GM13977 (cell line): ENCODE measurements around the gene PCBP3.

ENCODE experiments used
- DNase-seq: peaks from one replicate; pipeline ENCODE4 v3.0.0; 2012; ENCODE audit warnings: low spot score
- in situ Hi-C: fragments of 300-500 bp; cut with MboI; formaldehyde crosslinking; loops from one replicate; pipeline ENCODE4 v1.12.0; 2022; ENCODE audit warnings: low sequenced_read_pairs, low pct_unique_long_range_greater_than_20kb, mixed read lengths, inconsistent platforms; ENCODE audit not compliant: unreplicated experiment
- TF ChIP-seq, protein P1 (sequence below): IDR thresholded peaks from 2 replicates; pipeline ENCODE4 v1.5.1; 2012; ENCODE audit warnings: mild to moderate bottlenecking, control low read depth; ENCODE audit not compliant: insufficient read depth; ENCODE audit errors: extremely low read depth, missing control alignments

The PCBP3 gene

GRCh38 chr21:45768011-45768739 lies 124.7 kb downstream of the PCBP3 start:
- TF ChIP-seq, protein P1, sequence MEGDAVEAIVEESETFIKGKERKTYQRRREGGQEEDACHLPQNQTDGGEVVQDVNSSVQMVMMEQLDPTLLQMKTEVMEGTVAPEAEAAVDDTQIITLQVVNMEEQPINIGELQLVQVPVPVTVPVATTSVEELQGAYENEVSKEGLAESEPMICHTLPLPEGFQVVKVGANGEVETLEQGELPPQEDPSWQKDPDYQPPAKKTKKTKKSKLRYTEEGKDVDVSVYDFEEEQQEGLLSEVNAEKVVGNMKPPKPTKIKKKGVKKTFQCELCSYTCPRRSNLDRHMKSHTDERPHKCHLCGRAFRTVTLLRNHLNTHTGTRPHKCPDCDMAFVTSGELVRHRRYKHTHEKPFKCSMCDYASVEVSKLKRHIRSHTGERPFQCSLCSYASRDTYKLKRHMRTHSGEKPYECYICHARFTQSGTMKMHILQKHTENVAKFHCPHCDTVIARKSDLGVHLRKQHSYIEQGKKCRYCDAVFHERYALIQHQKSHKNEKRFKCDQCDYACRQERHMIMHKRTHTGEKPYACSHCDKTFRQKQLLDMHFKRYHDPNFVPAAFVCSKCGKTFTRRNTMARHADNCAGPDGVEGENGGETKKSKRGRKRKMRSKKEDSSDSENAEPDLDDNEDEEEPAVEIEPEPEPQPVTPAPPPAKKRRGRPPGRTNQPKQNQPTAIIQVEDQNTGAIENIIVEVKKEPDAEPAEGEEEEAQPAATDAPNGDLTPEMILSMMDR: no peak

GRCh38 chr21:45768740-45769048 lies 125.2 kb downstream of the PCBP3 start:
- TF ChIP-seq, protein P1: peak; percentile 16
- in situ Hi-C loops: no loop called here
- no peak for DNase-seq

More at GRCh38 chr21:45768011-45768739, 124.7 kb downstream of the PCBP3 start:
- in situ Hi-C loops: no loop called here
- no peak for DNase-seq

GRCh38 chr21:45769294-45769693 lies 125.8 kb downstream of the PCBP3 start:
- DNase-seq: no peak
- in situ Hi-C loops: no loop called here
- TF ChIP-seq, protein P1: no peak

GRCh38 chr21:45769896-45770295 lies 126.4 kb downstream of the PCBP3 start:
- DNase-seq: no peak
- in situ Hi-C loops: no loop called here

GRCh38 chr21:45772180-45772579 lies 128.7 kb downstream of the PCBP3 start:
- TF ChIP-seq, protein P1: no peak
- in situ Hi-C loops: no loop called here
- no peak for DNase-seq

More at GRCh38 chr21:45769896-45770295, 126.4 kb downstream of the PCBP3 start:
- TF ChIP-seq, protein P1: no peak

- TF ChIP-seq, protein P1: no peak
These were observed 130.8 kb downstream of the PCBP3 start for GRCh38 chr21:45774291-45774690.

More at GRCh38 chr21:45774291-45774690, 130.8 kb downstream of the PCBP3 start:
- in situ Hi-C loops: no loop called here
- no peak for DNase-seq
